NCI-H128 (cell line): ENCODE results near the gene SRGAP2B.
"Not testable (repeated sequence)": the region's sequence is repeated elsewhere in the genome, so short reads cannot be mapped to it uniquely, and the experiment has no call there.

ENCODE experiments used
- DNase-seq: peaks from one replicate; lab custom pipeline; 2025; ENCODE audit not compliant: unreplicated experiment; lab: John Stamatoyannopoulos, UW

SRGAP2B gene

DNA sequence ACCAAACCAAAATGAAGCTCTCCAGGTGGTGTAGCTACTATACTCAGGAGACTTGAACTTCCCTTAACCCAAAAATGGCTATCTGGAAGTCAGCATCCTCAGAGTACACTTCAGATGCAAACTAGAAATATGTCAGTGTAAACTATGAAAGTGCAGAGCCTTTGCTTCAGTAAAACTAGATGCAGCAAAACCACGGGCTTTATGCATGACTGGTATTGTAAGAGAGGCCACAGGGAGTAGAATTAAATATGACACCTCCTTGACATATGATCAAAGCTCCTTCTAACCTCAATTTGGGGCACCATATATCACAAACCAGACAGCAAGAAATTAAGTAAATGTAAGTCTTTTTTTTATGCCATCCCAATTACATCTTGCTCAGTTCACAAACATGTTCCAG lies 47.6 kb downstream of the SRGAP2B start:
- DNase-seq: not testable (repeated sequence)

- DNase-seq: not testable (repeated sequence)
Measured at GRCh38 chr1:145045571-145046273, 49.4 kb downstream of the SRGAP2B start.

DNA sequence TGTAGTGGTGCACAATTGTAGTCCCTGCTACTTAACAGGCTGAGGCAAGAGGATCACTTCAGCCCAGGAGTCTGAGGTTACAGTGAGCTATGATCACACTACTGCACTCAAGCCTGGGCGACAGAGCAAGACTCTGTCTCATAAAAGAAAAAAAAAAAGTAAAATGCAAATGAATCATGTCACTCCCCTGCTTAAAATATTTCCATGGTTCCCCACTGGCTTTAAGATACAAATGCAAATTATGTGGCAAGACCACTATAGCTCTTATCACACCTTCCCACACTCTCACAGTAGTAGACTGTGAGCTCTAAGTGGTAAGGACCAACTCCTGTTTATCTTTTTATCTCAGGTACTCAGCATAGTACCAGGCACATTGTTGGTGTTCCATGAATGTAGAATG lies 53.6 kb downstream of the SRGAP2B start:
- not testable (repeated sequence) for DNase-seq

DNA sequence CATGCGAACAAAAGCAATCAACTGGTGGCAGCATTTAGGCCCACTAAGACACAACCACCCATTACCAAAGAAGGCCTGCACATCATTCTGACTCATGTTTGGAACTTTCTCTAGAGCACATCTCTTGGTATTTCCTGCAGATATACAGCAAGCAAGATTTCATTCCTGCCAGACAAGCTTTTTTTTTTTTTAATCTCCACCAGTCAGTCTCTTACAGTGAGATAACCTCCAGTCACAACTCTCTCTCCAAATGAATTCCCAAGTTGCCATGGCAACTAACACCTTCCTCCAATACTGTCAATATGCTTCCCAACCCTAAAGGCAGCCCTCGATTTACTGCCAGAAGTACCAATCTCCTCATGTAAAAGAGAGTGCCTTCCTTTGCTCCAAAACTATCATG lies 59.1 kb downstream of the SRGAP2B start:
- DNase-seq: not testable (repeated sequence)

GRCh38 chr1:145033523-145033922 lies 61.6 kb downstream of the SRGAP2B start:
- DNase-seq: not testable (repeated sequence)

GRCh38 chr1:145027251-145027650 lies 67.9 kb downstream of the SRGAP2B start:
- not testable (repeated sequence) for DNase-seq

GRCh38 chr1:145025286-145025685 lies 69.8 kb downstream of the SRGAP2B start:
- DNase-seq: not testable (repeated sequence)

- not testable (repeated sequence) for DNase-seq
Measured at GRCh38 chr1:145022259-145022658, 72.9 kb downstream of the SRGAP2B start.

GRCh38 chr1:145021749-145022148 lies 73.4 kb downstream of the SRGAP2B start:
- DNase-seq: not testable (repeated sequence)

DNA sequence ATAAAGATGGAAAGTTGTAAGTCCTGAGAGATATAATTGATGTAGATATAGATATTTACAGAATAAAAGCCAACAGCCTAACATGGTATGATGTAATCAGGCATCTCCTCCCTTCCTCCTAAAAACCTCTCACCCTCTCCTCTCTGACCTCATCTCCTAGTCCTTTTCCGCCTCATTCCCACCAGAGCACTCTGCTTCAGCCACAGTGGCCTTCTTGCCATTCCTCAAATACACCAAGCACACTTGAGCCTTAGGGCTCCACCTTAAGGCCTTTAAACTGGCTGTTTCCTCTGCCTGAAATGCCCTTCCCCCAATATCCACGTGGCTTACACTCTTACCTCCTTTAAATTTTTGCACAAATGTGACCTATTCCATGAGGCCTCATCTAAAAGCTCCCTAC lies 75.4 kb downstream of the SRGAP2B start:
- not testable (repeated sequence) for DNase-seq

DNA sequence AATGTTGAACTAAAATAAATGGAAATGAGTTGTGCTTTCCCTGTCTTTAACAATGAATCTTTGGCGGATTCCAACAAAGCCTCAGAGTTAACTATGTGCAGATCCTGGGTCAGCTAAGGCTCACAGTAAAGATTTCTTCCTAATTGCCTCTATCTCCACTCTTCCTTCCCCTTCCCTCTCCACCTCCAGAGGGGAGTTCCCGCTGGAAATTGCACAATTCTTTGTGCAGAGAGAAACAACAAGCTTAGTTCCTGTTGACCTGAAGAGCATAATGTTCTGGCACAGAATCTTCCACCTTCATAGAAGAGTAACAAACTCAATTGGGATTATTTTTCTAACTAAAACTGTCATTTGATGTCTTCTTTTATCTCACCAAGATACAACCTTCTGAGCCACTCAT lies 77.4 kb downstream of the SRGAP2B start:
- DNase-seq: not testable (repeated sequence)

DNA sequence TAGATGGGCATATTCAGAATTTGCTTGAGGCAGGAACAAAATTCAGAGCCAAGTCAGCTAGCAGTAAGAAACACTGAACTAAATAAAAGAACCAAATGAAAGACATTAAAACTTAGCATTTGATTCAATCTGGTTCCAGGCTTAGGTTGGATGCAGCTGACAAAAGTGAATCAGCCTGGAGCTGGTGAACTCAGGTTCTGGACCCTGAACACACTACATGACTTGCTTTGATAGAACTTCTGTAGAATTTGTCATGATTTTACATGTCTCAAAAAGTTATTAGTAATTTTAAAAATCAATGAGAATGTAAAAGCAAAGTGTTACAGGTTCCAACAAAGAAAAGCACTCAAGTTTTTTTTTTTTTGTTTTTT lies 78.7 kb downstream of the SRGAP2B start:
- DNase-seq: not testable (repeated sequence)

- not testable (repeated sequence) for DNase-seq
Measured at GRCh38 chr1:145015744-145016491, 79.2 kb downstream of the SRGAP2B start.

DNA sequence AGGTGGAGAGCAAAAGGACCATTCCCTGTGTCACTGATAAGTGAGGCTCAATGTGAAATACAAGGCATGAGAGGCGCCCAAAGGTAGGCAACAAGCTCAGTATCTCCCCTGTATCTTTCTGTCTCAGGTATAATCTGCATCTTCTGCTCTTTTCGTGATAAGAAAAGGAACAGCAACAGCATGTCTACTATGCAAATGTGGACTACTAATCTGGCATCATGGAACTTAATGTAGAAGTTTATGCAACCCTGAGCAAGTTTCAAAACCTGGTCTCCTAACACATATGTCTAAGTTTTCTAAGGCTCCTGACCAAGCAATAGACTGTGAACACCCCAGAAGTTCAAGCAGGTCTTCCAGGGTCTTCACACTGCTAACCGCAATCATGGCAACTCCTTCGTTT lies 81.8 kb downstream of the SRGAP2B start:
- DNase-seq: not testable (repeated sequence)

DNA sequence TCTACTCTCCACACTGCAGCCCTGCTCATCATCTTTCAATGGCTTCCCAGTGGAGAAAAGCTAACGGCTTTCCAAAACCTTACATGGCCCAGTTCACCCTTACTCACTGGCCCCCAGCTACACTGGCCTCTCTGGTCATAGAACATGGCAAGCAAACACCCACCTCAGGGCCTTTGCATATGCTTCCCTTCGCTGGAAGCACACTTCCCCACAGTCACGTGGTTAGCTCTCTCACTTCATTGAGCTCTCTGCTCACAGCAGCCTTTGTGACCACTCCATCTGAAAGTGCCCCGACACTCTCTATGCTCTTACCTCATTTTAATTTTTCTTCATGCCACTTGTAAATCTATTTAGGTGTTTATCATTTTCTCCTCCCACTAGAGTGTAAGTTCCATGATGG lies 83.3 kb downstream of the SRGAP2B start:
- not testable (repeated sequence) for DNase-seq

- DNase-seq: not testable (repeated sequence)
Measured at GRCh38 chr1:145010580-145010979, 84.5 kb downstream of the SRGAP2B start.

- DNase-seq: not testable (repeated sequence)
Measured at GRCh38 chr1:145009928-145010327, 85.2 kb downstream of the SRGAP2B start.

DNA sequence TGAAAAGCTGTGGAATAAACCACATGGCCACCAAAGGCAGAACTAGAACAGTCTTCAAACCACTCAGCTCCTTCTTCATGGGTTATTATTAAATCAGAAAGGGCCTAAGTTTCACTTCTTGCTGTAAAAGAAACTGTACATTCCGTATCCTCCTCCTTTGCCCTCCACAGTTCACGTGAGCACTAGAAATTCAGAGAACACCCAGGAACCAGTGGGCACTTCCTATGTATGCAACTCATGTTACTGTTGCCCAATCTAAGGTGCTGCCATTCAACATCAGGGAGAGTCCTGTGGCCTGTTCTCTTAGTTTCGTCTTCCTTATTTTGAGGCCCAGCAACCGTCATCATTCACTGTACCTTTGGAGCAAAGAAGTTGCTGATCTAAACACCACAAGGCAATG lies 86.7 kb downstream of the SRGAP2B start:
- DNase-seq: not testable (repeated sequence)

GRCh38 chr1:145005142-145005541 lies 90.0 kb downstream of the SRGAP2B start:
- DNase-seq: not testable (repeated sequence)

- not testable (repeated sequence) for DNase-seq
Measured at GRCh38 chr1:145001381-145001780, 93.7 kb downstream of the SRGAP2B start.

- not testable (repeated sequence) for DNase-seq
Measured at GRCh38 chr1:145000743-145001326, 94.3 kb downstream of the SRGAP2B start.
